GM19452 (cell line): ENCODE results near the gene IRF3.
"Not testable (repeated sequence)": the region's sequence is repeated elsewhere in the genome, so short reads cannot be mapped to it uniquely, and the experiment has no call there.

Experiments
- ATAC-seq: cut with Tn5 transposase; IDR thresholded peaks from one replicate; pipeline ENCODE4 v1.9.1; 2021; ENCODE audit not compliant: unreplicated experiment

Gene IRF3

DNA sequence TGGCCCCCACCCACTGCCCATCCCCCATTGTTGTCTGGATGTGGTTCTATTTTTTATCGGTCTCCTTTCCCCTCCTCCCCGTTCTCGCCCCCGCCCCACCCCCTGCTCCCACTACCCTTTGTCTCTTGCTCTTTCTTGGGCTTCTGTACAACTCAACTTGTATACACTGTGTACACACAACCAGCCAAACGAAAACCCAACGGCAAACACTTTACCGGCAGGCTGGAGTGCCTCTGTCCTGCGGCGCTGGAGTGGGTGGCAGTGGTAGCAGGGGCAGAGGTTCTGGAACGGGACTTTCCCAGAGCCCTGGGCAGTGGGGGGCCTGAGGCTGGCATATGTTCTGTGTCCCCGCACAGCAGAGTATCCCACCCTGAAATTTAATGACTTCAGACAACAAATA is 39.4 kb downstream of the IRF3 start:
- no peak for ATAC-seq

DNA sequence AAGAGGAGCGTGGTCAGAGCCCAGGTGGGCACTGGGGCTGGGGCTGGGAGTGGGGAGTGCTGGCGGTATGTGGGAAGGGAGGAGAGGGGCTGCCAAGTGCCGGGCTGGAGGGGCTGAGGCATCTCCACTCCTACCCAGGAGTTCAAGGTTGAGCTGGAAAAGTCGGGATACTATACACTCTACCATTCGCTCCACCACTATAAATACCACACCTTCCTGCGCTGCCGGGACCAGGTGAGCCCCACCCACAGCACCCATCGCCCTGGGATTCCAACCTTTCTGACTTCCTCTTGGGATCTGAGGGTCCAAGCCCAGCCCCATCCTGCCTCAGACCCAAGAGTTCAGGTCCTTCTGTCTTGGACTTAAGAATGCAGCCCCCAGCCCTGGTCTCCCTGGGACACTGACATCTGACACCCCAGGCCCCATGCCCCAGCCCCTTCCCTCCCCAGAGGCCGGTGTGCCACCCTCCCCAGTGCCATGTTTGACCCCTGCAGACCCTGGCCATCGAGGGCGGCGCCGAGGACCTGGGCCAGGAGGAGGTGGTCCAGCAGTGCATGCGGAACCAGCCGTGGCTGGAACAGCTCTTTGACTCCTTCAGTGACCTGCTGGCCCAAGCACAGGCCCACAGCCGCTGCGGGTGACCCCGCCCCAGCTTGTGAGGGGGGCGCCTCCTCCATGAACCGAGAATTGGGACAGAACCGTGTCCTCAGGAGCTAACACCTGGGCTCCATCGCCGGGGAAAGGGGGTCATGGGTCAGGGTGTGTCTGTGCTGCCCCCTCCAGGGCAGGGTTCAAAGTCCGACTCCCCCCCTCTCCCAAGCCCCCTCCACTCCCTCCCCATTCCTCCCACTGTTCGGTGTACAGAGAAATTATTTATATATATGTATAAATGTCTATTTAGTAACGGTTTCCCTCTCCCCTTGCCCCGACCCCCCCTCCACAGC is 40.4 kb downstream of the IRF3 start:
- ATAC-seq, result no peak

DNA sequence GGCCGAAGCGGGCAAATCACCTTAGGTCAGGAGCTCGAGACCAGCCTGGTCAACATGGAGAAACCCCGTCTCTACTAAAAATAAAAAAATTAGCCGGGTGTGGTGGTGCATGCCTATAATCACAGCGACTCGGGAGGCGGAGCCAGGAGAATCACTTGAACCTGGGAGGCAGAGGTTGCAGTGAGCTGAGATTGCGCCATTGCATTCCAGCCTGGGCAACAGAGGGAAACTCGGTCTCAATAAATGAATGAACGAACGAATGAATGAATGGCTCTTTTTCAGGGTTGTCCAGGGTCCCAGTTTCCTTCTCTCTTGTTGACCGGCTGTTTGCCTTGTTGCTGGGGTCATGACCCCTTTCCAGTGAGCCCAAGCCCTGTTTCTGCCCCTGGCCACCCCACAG is 47.8 kb downstream of the IRF3 start:
- not testable (repeated sequence) for ATAC-seq

DNA sequence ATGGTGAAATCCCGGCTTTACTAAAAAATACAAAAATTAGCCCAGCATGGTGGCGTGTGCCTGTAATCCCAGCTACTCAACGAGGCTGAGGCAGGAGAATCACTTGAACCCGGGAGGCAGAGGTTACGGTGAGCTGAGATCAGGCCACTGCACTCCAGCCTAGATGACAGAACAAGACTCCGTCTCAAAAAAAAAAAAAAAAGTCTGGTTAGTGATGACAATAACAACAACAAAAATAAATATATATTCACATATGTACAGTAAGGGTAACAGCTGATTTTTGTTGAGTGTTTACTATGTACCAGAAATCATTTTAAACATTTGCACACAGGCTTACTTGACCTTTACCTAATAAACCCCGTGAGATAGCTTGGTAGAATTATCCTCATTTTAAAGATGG is 48.7 kb downstream of the IRF3 start:
- ATAC-seq, result no peak

DNA sequence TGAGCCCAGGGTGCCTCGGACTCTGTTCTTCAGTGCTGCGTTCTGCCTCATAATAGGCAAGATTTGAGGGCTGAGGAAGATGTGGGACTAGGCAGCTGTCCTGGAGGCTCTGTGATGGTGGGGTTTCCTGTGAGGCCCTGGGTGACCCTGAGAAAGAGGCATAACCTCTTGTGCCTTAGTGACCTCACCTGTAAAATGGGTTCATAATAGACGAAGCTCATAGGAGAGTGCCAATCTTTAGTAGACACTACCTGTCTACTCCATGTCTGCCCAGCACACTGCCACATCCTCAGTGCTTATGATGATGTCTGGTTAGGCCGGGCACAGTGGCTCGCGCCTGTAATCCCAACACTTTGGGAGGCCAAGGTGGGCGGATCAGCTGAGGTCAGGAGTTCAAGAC is 49.1 kb downstream of the IRF3 start:
- no peak for ATAC-seq

DNA sequence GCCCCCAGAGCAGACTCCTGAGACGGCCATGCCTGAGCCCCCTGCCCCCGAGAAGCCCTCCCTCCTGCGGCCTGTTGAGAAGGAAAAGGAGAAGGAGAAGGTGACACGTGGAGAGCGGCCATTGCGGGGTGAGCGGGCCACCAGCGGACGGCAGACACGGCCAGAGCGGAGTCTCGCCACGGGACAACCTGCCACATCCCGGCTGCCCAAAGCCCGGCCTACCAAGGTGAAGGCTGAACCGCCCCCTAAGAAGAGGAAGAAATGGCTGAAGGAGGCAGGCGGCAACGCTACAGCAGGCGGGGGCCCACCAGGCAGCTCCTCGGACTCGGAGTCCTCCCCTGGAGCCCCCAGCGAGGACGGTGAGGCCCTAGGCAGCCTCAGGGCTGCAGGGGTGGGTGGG is 49.8 kb downstream of the IRF3 start:
- ATAC-seq, result no peak

DNA sequence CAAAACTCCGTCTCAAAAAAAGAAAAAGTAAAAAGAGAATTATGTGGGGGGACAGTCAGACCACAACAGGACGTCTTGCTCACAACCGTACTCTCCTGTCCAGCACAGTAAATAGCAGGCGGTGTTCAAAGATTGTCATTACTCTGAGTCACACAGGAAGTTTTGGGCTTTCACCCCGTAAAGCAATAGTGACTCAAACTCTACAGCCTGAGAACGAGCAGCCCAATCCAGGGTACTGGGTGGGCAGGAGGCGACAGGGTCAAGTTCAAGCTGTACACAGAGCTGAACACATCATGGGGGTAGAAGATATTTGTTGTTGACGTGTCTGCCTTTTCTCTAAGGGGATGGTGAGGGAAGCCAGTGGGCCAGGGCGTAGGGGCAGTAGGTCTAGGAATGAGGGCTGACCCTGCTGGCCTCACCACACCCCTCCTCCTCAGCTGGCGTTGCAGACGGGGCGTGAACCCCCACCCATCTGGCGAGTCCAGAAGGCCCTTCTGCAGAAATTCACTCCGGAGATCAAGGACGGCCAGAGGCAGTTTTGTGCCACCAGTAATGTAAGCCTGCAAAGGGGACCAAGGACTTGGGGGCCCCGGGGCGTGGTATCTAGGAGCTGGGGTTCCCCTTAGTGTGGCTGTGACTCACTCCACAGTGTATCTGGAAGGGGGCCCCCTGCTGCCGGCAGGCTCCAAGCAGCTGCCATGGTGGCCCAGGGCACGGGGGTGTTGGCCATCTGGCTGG is 51.4 kb downstream of the IRF3 start:
- no peak for ATAC-seq

DNA sequence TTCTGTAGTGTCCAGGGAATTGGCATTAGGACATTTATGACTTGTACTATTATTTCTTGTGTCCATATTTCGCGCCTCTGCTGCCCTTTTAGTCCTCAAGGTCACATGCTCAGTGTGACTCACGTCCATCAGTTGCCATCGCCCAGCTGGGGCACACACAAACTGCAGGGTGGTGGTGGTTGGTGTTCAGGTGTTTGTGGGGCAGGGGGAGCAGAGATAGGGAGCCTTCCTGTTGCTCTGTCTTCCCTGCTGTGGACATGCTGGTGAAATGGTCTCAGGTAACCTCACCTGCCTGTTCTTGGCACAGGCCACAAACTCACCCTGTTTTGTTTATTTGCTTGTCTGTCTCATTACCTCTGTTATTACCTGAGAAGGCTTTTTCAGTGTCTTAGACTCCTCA is 52.3 kb downstream of the IRF3 start:
- no peak for ATAC-seq
